Choroid plexus epithelial cell (primary cell): Measurements from ENCODE around the gene PPM1H.
"Not testable (repeated sequence)": the region's sequence is repeated elsewhere in the genome, so short reads cannot be mapped to it uniquely, and the experiment has no call there.

Experiments used
- DNase-seq: peaks from one replicate; pipeline ENCODE4 v3.0.0-alpha.2; 2010; ENCODE audit warnings: low read depth
- H3K4me3 ChIP-seq: 2 replicates; pipeline ENCODE4 v1.5.1; 2011; ENCODE audit warnings: low read depth, mild to moderate bottlenecking, control low read depth, low read length, moderate library complexity
- CTCF ChIP-seq: conservative IDR thresholded peaks from 2 replicates; pipeline ENCODE4 v1.5.1; 2011; ENCODE audit warnings: low read depth, mild to moderate bottlenecking, control low read depth, inconsistent platforms, low read length, moderate library complexity

The PPM1H gene

DNA sequence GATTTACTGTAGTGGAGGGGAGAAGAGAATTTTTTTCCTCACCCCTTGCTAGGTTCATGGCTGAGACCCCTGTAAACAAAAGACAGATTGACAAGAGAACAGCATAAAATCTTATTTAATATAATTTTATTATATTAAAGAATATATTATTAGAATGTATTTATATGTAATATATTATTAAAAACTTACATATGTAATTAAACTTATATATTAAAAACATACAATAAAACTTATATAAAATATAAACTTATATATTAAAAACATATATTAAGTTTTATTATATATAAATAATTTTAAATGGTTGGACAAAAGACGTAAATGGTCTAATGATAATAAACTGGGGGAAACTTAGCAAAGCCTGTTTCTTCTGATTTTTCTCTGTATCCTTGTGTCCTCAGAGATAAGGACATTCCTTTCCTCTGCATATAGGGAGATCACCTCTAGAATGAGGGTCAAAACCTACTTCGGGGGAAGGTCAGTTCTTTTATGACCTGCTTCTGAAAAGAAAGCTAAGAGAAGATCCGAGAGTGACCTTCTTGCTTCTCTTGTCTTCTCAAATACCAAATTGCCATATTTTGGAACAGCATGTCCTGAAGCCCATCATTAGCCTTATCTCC is 8.9 kb upstream of the PPM1H start:
- H3K4me3 ChIP-seq: no peak overlapping the region
- no peak for DNase-seq
- no peak for TF ChIP-seq CTCF

DNA sequence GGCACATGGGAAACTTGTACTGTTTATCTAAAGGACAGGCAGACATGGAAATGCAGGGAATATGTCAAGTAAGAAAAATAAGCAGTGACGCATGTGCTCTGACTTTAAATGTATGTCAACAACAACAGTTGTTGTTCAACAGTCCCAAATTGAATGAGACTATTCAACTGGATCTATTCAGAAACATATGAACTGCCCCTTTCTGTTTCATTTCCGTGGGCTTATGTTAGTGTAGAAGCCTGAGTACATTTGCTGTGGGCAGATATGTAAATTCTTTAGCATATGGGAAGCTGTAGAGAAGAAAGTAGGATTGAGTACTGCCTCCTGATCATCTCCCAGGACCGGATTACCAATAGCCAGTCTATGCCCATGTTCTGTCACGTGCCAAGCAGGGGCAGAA is 7.4 kb upstream of the PPM1H start:
- H3K4me3 ChIP-seq, DNase-seq: not testable (repeated sequence)

DNA sequence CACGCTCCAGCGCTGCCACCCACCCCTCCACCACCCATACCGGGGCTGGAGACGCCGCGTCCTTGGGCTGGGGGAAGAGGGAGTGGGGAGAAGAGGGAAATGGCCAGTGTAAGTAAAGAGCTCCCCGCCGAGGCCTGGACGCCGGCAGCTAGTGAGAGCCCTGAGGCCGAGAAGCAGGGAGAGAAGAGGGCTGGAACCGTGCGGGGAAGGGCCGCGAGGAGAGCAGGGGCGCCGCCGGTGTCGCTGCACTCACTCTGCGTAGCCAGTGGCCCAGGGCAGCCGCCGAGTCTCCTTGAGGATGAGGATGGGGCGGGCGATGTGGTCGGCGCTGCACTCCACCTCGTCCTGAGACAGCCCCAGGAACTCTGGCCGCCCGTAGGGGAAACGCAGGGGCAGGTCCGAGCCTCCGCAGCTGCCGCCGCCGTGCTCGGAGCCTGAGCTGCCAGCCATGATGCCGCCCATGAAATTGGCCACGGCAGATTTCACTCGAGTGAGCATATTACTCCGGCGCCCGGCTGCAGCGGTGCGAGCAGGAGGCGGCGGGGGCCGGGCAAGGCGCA is 631 bp downstream of the PPM1H start:
- peak overlapping the region; percentile 72 for H3K4me3 ChIP-seq
- DNase-seq: no peak
- TF ChIP-seq CTCF: peak; percentile 15

GRCh38 chr12:62933602-62934238 is 1.2 kb downstream of the PPM1H start:
- no peak for DNase-seq
- H3K4me3 ChIP-seq: peak overlapping the region; percentile 72
- TF ChIP-seq CTCF: no peak

GRCh38 chr12:62933220-62933601 is 1.7 kb downstream of the PPM1H start:
- TF ChIP-seq CTCF: no peak
- no peak for DNase-seq
- peak overlapping the region; percentile 72 for H3K4me3 ChIP-seq

- no peak for TF ChIP-seq CTCF
- no peak for DNase-seq
- no peak overlapping the region for H3K4me3 ChIP-seq
Observed at GRCh38 chr12:62931477-62931876, 3.5 kb downstream of the PPM1H start.

DNA sequence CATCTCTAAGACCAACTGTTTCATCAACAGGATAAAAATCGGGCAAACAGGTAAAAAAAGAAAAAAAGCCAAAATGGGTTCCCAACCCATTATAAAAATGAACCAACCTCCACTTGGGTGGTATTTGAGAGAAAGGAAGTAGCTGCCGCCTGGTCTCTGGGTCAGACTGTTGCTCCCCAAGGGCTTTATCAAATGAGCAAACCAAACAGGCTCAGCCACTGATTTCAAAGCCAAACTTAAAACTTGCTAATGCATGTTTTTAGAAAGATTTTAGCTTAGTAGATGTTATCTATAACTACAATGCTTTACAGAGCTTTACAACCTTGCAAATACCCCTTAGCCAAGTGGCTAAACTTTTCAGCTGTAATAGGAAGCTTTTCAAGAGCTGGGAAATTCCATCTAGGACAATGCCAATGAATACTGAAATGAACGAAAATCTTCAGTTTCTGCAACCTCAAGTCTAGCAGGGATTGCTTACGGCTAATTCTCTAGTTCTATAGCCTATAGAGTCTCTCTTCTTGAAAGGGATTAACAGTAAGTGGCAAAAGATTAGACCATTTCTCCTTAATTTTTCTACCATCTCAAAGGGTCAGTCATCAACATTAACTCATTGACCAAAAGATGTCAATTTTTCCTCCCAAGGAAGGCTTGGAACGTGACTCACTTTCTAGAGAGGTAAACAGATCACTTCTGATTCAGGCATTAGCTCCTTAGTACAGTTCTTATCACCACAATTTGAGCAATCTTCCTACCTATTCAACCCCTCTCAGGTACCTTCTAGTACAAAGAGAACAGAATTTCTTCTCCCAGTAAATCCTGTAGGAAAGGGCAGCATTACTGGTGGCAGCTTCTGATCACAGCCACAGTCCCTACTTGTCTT is 4.2 kb downstream of the PPM1H start:
- TF ChIP-seq CTCF: no peak
- H3K4me3 ChIP-seq: no peak overlapping the region
- DNase-seq: no peak
